H1 (cell line): ENCODE results near the gene PDE4B. TPM values are rescaled to one million over a fixed set of nuclear protein-coding genes. Genes with fewer than 3 reads are reported as not detected.

Experiments used
- CTCF ChIA-PET: fragments of 300-600 bp; sonication (Branson Sonifier 250); formaldehyde crosslinking; loops from one replicate; lab custom pipeline; 2021; ENCODE audit not compliant: partially characterized antibody; lab: Charles Lee
- POLR2A ChIA-PET: fragments of 300-600 bp; sonication (Branson Sonifier 250); formaldehyde crosslinking; loops from one replicate; lab custom pipeline; 2021; ENCODE audit warnings: inconsistent platforms; ENCODE audit not compliant: partially characterized antibody; lab: Charles Lee
- DNase-seq, 2 experiments: peaks; one replicate each; pipeline versions ENCODE4 v3.0.0 to v3.0.0-alpha.2; 2010 to 2022; ENCODE audit warnings: low spot score in 2 of 2, low read depth in 1 of 2, mixed read lengths in 1 of 2
- FAIRE-seq: peaks from 2 replicates; lab custom pipeline; 2011; peaks lifted over from hg19 to GRCh38; lab: Jason Lieb, UNC
- H2AFZ ChIP-seq: 2 replicates; pipeline ENCODE4 v1.8.1; 2012; ENCODE audit warnings: low read length, inconsistent platforms
- H2AK5ac ChIP-seq: 2 replicates; pipeline ENCODE4 v1.6.1; 2013; ENCODE audit warnings: low read depth, low read length
- H2BK120ac ChIP-seq: replicated peaks from 2 replicates; pipeline ENCODE3; 2013; ENCODE audit warnings: low read depth, low read length, inconsistent platforms
- H2BK12ac ChIP-seq: 2 replicates; pipeline ENCODE4 v1.6.1; 2013; ENCODE audit warnings: low read depth, low read length
- H2BK15ac ChIP-seq: 2 replicates; pipeline ENCODE4 v1.6.1; 2013; ENCODE audit warnings: low read length
- H2BK20ac ChIP-seq: 2 replicates; pipeline ENCODE4 v1.6.1; 2013; ENCODE audit warnings: low read length
- H2BK5ac ChIP-seq: 2 replicates; pipeline ENCODE4 v1.6.1; 2013; ENCODE audit warnings: low read depth, low read length
- H3K14ac ChIP-seq: 2 replicates; pipeline ENCODE4 v1.6.1; 2013; ENCODE audit warnings: inconsistent platforms; ENCODE audit not compliant: insufficient read length
- H3K18ac ChIP-seq: 2 replicates; pipeline ENCODE4 v1.6.1; 2013; ENCODE audit warnings: low read length; ENCODE audit errors: extremely low read depth
- H3K23ac ChIP-seq: 2 replicates; pipeline ENCODE4 v1.6.1; 2013; ENCODE audit warnings: inconsistent platforms; ENCODE audit not compliant: insufficient read length
- H3K23me2 ChIP-seq: 2 replicates; pipeline ENCODE4 v1.6.1; 2013; ENCODE audit warnings: low read depth, low read length
- H3K27ac ChIP-seq: 2 replicates; pipeline ENCODE4 v1.6.1; 2011; ENCODE audit warnings: low read depth, low read length, inconsistent platforms
- H3K27me3 ChIP-seq, 4 experiments: replicated peaks in 1 of 4; 1 replicate in 1 of 4; 2 replicates in 3 of 4; pipeline versions ENCODE4 v1.6.1 to v1.8.1; 2011 to 2013; ENCODE audit warnings: low read length in 3 of 4, mild to moderate bottlenecking in 3 of 4, inconsistent platforms in 2 of 4, mixed read lengths in 2 of 4, moderate library complexity in 1 of 4; ENCODE audit not compliant: control insufficient read depth in 3 of 4, insufficient read depth in 3 of 4; ENCODE audit errors: extremely low read depth in 1 of 4
- H3K36me3 ChIP-seq, 4 experiments: 2 replicates each; pipeline versions ENCODE4 v1.6.1 to v1.8.1; 2011 to 2013; ENCODE audit warnings: mild to moderate bottlenecking in 4 of 4, low read length in 3 of 4, moderate library complexity in 2 of 4, control low read depth in 1 of 4, inconsistent platforms in 1 of 4; ENCODE audit not compliant: insufficient read depth in 4 of 4, control insufficient read depth in 2 of 4
- H3K4ac ChIP-seq: replicated peaks from 2 replicates; pipeline ENCODE3; 2013; ENCODE audit warnings: low read length, low read depth, mixed read lengths, inconsistent platforms; ENCODE audit not compliant: insufficient read length
- H3K4me1 ChIP-seq, 4 experiments: replicated peaks in 1 of 4; 1 replicate in 1 of 4; 2 replicates in 3 of 4; pipeline versions ENCODE4 v1.6.1 to v1.8.1; 2011 to 2013; ENCODE audit warnings: low read length in 3 of 4, inconsistent platforms in 2 of 4, mixed read lengths in 1 of 4; ENCODE audit not compliant: insufficient read depth in 4 of 4, control insufficient read depth in 3 of 4
- H3K4me2 ChIP-seq, 2 experiments: 2 replicates each; pipeline versions ENCODE4 v1.6.1 to v1.8.1; 2011 to 2013; ENCODE audit warnings: low read depth in 2 of 2, low read length in 2 of 2, control low read depth in 1 of 2, inconsistent platforms in 1 of 2, mild to moderate bottlenecking in 1 of 2; ENCODE audit not compliant: insufficient read depth in 1 of 2
- H3K4me3 ChIP-seq, 4 experiments: fragments of 200-600, 300-600 bp in 1 of 4; sonication (generic), shearing (Covaris generic), sonication (Bioruptor Twin) in 1 of 4; 2 replicates each; pipeline versions ENCODE4 v1.5.1 to v1.8.1; 2011 to 2016; ENCODE audit warnings: low read length in 4 of 4, low read depth in 3 of 4, control low read depth in 2 of 4, inconsistent platforms in 2 of 4, mild to moderate bottlenecking in 2 of 4, mixed read lengths in 1 of 4, moderate library complexity in 1 of 4; ENCODE audit not compliant: insufficient read depth in 2 of 4; ENCODE audit errors: extremely low read depth in 1 of 4
- H3K56ac ChIP-seq: replicated peaks from 2 replicates; pipeline ENCODE3; 2013; ENCODE audit warnings: low read depth, mild to moderate bottlenecking, mixed read lengths, low read length, inconsistent platforms; ENCODE audit not compliant: insufficient read length
- H3K79me1 ChIP-seq: 2 replicates; pipeline ENCODE4 v1.6.1; 2013; ENCODE audit warnings: low read depth, low read length, control low read depth
- H3K79me2 ChIP-seq, 2 experiments: 2 replicates each; pipeline versions ENCODE4 v1.6.1 to v1.8.1; 2012 to 2013; ENCODE audit warnings: low read length in 2 of 2, mild to moderate bottlenecking in 2 of 2, inconsistent platforms in 1 of 2; ENCODE audit not compliant: insufficient read depth in 2 of 2, control insufficient read depth in 1 of 2
- H3K9ac ChIP-seq, 4 experiments: replicated peaks in 1 of 4; 1 replicate in 1 of 4; 2 replicates in 3 of 4; pipeline versions ENCODE4 v1.6.1 to v1.8.1; 2011 to 2013; ENCODE audit warnings: low read depth in 3 of 4, low read length in 3 of 4, control low read depth in 2 of 4, mild to moderate bottlenecking in 2 of 4, moderate library complexity in 2 of 4, inconsistent platforms in 1 of 4; ENCODE audit errors: extremely low read depth in 1 of 4
- H3K9me3 ChIP-seq, 2 experiments: 2 replicates each; pipeline versions ENCODE4 v1.6.1 to v1.8.1; 2012 to 2013; ENCODE audit warnings: mild to moderate bottlenecking in 2 of 2, moderate library complexity in 2 of 2, control low read depth in 1 of 2, inconsistent platforms in 1 of 2, low read depth in 1 of 2, low read length in 1 of 2, mixed read lengths in 1 of 2; ENCODE audit not compliant: insufficient read depth in 2 of 2
- H4K20me1 ChIP-seq, 2 experiments: replicated peaks in 1 of 2; 2 replicates each; pipeline versions ENCODE3 to v1.8.1; 2011 to 2013; ENCODE audit warnings: inconsistent platforms in 2 of 2, low read length in 2 of 2, mild to moderate bottlenecking in 1 of 2; ENCODE audit not compliant: insufficient read depth in 2 of 2, control insufficient read depth in 1 of 2
- H4K5ac ChIP-seq: 2 replicates; pipeline ENCODE4 v1.6.1; 2013; ENCODE audit warnings: low read length, low read depth, mixed read lengths, inconsistent platforms; ENCODE audit not compliant: insufficient read length
- H4K8ac ChIP-seq: 2 replicates; pipeline ENCODE4 v1.8.0; 2013; ENCODE audit warnings: mild to moderate bottlenecking, moderate library complexity, low read length, inconsistent platforms; ENCODE audit not compliant: insufficient read depth; ENCODE audit errors: extremely low read depth
- H4K91ac ChIP-seq: replicated peaks from 2 replicates; pipeline ENCODE3; 2013; ENCODE audit warnings: low read length, mixed read lengths, inconsistent platforms; ENCODE audit not compliant: insufficient read length
- BRCA1 ChIP-seq: IDR thresholded peaks from 2 replicates; pipeline ENCODE4 v1.6.1; 2012; ENCODE audit warnings: low read depth, low read length, improper control_type of control experiment
- CEBPB ChIP-seq: IDR thresholded peaks from 2 replicates; pipeline ENCODE4 v1.6.1; 2012; ENCODE audit warnings: low read depth, low read length
- EGR1 ChIP-seq: IDR thresholded peaks from 2 replicates; pipeline ENCODE4 v1.6.1; 2011; ENCODE audit warnings: low read depth, low read length, borderline replicate concordance
- POLR2A ChIP-seq, 2 experiments: IDR thresholded peaks; 1 replicate in 1 of 2; 2 replicates in 1 of 2; pipeline ENCODE4 v1.6.1; 2011; ENCODE audit warnings: low read depth in 2 of 2, low read length in 2 of 2, mild to moderate bottlenecking in 2 of 2; ENCODE audit errors: control extremely low read depth in 1 of 2
- RAD21 ChIP-seq, 2 experiments: IDR thresholded peaks in 1 of 2; conservative IDR thresholded peaks in 1 of 2; 2 replicates each; pipeline ENCODE4 v1.6.1; 2011; ENCODE audit warnings: low read depth in 2 of 2, low read length in 2 of 2, improper control_type of control experiment in 1 of 2, inconsistent platforms in 1 of 2, mild to moderate bottlenecking in 1 of 2, moderate library complexity in 1 of 2
- SIN3A ChIP-seq, 2 experiments: IDR thresholded peaks in 1 of 2; conservative IDR thresholded peaks in 1 of 2; 2 replicates each; pipeline ENCODE4 v1.6.1; 2011 to 2012; ENCODE audit warnings: low read length in 2 of 2, improper control_type of control experiment in 1 of 2, low read depth in 1 of 2, mild to moderate bottlenecking in 1 of 2
- TEAD4 ChIP-seq: IDR thresholded peaks from 2 replicates; pipeline ENCODE4 v1.6.1; 2012; ENCODE audit warnings: low read depth, low read length, inconsistent platforms, mixed read lengths
- WGBS, 2 experiments: shearing (Covaris generic) in 1 of 2; methylation state at CpG; one replicate each; pipeline versions ENCODE4 v1.1.6 to v1.1.7; 2013 to 2015; ENCODE audit warnings: low lambda C conversion rate in 2 of 2, mixed read lengths in 2 of 2, inconsistent platforms in 1 of 2, low coverage in 1 of 2, missing lambda C conversion rate in 1 of 2; ENCODE audit not compliant: insufficient replicate concordance in 2 of 2, insufficient coverage in 1 of 2, insufficient read length in 1 of 2; ENCODE audit errors: extremely low coverage in 1 of 2, missing lambda C conversion rate in 1 of 2; 5-methylcytosine and 5-hydroxymethylcytosine counted together
- polyA plus RNA-seq, 7 experiments: library from polyadenylated mRNA; depleted of rRNA in 3 of 7; stranded (reverse) in 5 of 7; unstranded in 2 of 7; fragments of >200 nt in 5 of 7; fragments of 200-250 nt in 2 of 7; gene quantifications; 1 replicate in 5 of 7; 2 replicates in 1 of 7; 4 replicates in 1 of 7; pipeline versions ENCODE4 v1.2.1 to v1.2.3, GENCODE V29; 2011 to 2013; ENCODE audit warnings: missing spikeins in 2 of 7, mixed read lengths in 2 of 7
- total RNA-seq: library from RNA; stranded (reverse); fragmentation: NEBNext Ultra II Directional; extraction: Animal tissue kit (Norgen Biotek cat#: 25700); gene quantifications from 2 replicates; pipeline ENCODE4 v1.2.1, GENCODE V29; 2021

The PDE4B gene
- total and polyA plus RNA-seq, 2 of the 8 experiments (the other 6 are each of a cell fraction or from before 2014, with no cell fraction given): 5.0 to 15.1 TPM

DNA sequence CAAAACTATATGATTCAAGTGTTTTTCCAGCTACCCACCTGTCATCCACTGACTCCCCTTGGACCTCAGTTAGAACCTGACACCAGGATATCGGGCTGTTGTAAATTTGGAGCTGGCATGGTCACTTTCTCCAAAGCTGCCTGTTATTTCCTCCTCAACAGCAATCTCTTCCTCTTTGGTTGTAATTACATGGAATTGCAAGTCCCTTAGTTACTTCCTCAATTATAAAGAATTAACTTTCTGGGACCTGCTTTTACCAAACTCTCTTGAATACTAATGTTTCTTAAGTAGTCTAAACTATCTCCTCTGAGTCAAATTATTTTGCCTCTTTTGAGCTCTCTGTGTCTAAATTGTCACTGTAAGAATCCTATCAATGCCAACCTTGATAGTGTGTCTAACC is 590.9 kb downstream of the PDE4B start:
- Histone ChIP-seq H3K23me2 (no peaks in the 10 kb centered on the region), H3K4ac (no peak overlapping the region), H4K91ac (no peak overlapping the region), H3K79me1 (no peaks in the 10 kb centered on the region), H4K20me1 (no peaks in the 10 kb centered on the region), H3K56ac (no peak overlapping the region), H2BK120ac (no peak overlapping the region), H3K9ac (no peak overlapping the region), H2AFZ (no peak overlapping the region), H3K4me1 (peaks cover 0 to 5% (median 1%) of the 10 kb centered on the region in 4 experiments; a peak in 3 of 7 replicates), H2BK5ac (no peak overlapping the region), H3K27ac (no peak overlapping the region), H3K4me2 (no peak overlapping the region), H4K5ac (no peak overlapping the region), H3K14ac (no peak overlapping the region), H2BK12ac (no peak overlapping the region), H2BK15ac (no peak overlapping the region), H3K36me3 (peaks cover 0 to 7% (median 3%) of the 10 kb centered on the region in 4 experiments; a peak in 3 of 8 replicates), H2BK20ac (no peak overlapping the region), H3K27me3 (no peaks in the 10 kb centered on the region), H3K23ac (no peak overlapping the region), H3K18ac (no peak overlapping the region), H3K79me2 (no peaks in the 10 kb centered on the region), H4K8ac (no peak overlapping the region), H2AK5ac (peak overlapping the region; percentile 75; the same call in 1 of the 2 replicates), H3K4me3 (no peak overlapping the region), H3K9me3 (peaks cover 22 to 28% of the 10 kb centered on the region in 2 experiments)
- no peak for FAIRE-seq
- DNase-seq: no peak
- 93% methylated on average over 1 of the region's 1 CpG; no CpG with 5 or more reads in 1 of the 2 experiments for WGBS, 2 experiments
- ChIA-PET CTCF (interaction anchor here (1.0 to 1.2 kb wide), 2 partner anchors 61 to 63 kb away, joined by 3 read pairs; no protein-coding TSS in a partner anchor), POLR2A (no interaction called here)
- TF ChIP-seq CEBPB (no peak), SIN3A (conservative IDR thresholded peaks at IDR 0.05 in 1 of 2, IDR thresholded peaks at IDR 0.05 in 1 of 2; ENCODE audit: low read depth in 1 of 2, low read length in 2 of 2) (no peak), BRCA1 (no peak), POLR2A (IDR thresholded peaks at IDR 0.05; ENCODE audit: control extremely low read depth in 1 of 2, low read depth in 2 of 2, low read length in 2 of 2) (no peak), EGR1 (no peak), RAD21 (IDR thresholded peaks at IDR 0.05 in 1 of 2, conservative IDR thresholded peaks at IDR 0.05 in 1 of 2; ENCODE audit: low read depth in 2 of 2, low read length in 2 of 2) (no peak), TEAD4 (no peak)
